A549 (cell line): Measurements from ENCODE around the gene UGT1A5. TPM values are rescaled to one million over a fixed set of nuclear protein-coding genes. Genes with fewer than 3 reads are reported as not detected.

Source experiments
- ATAC-seq, 2 experiments: fragments of 200-7000 bp in 1 of 2; fragments of >200 bp in 1 of 2; cut with Nextera tagmentation in 1 of 2; cut with Tn5 transposase in 1 of 2; 3 replicates each; pipeline versions ENCODE4 v1.8.0 to v1.9.1; 2018 to 2020; ENCODE audit warnings: mild to moderate bottlenecking in 1 of 2, moderate library complexity in 1 of 2
- CTCF ChIA-PET: fragments of 300-600 bp; sonication (Branson Sonifier 250); formaldehyde crosslinking; extraction: SDS; loops from one replicate; lab custom pipeline; 2021; ENCODE audit warnings: antibody characterized with exemption, inconsistent platforms; lab: Yijun Ruan, JAX
- POLR2A ChIA-PET: fragments of 350-600 bp; formaldehyde crosslinking; extraction: SDS; loops from one replicate; lab custom pipeline; 2021; ENCODE audit warnings: antibody characterized with exemption, inconsistent platforms; lab: Yijun Ruan, JAX
- DNase-seq, 2 experiments: peaks; one replicate each; pipeline versions ENCODE4 v3.0.0 to v3.0.0-alpha.2; 2011 to 2016; ENCODE audit warnings: low read depth in 1 of 2, low spot score in 1 of 2
- FAIRE-seq: peaks from 2 replicates; lab custom pipeline; 2011; peaks lifted over from hg19 to GRCh38; lab: Jason Lieb, UNC
- H3K27ac ChIP-seq, 2 experiments: fragments of >200 bp; sonication (Bioruptor Twin); formaldehyde crosslinking; 3 replicates each; pipeline ENCODE4 v1.5.1; 2016 to 2017
- H3K4me1 ChIP-seq: fragments of >200 bp; sonication (Bioruptor Twin); formaldehyde crosslinking; 3 replicates; pipeline ENCODE4 v1.6.1; 2016
- H3K4me2 ChIP-seq: fragments of >200 bp; sonication (Bioruptor Twin); formaldehyde crosslinking; 3 replicates; pipeline ENCODE4 v1.6.1; 2016
- H3K4me3 ChIP-seq: fragments of >200 bp; sonication (Bioruptor Twin); formaldehyde crosslinking; 3 replicates; pipeline ENCODE4 v1.5.1; 2016
- H3K9me3 ChIP-seq: fragments of >200 bp; sonication (Bioruptor Twin); formaldehyde crosslinking; 3 replicates; pipeline ENCODE4 v1.6.1; 2016
- CBX2 ChIP-seq: fragments of 200-600 bp; sonication (generic); IDR thresholded peaks from 2 replicates; pipeline ENCODE4 v1.6.1; 2016; ENCODE audit warnings: low read depth, mild to moderate bottlenecking, borderline replicate concordance
- EP300 ChIP-seq, 2 experiments: fragments of >200 bp; sonication (Bioruptor Twin); formaldehyde crosslinking; IDR thresholded peaks; 2 replicates in 1 of 2; 3 replicates in 1 of 2; pipeline ENCODE4 v1.6.1; 2016 to 2017
- ESRRA ChIP-seq: fragments of 150-350 bp; IDR thresholded peaks from 2 replicates; pipeline ENCODE4 v1.6.1; 2014; ENCODE audit warnings: mild to moderate bottlenecking, low read length, borderline replicate concordance
- HOXB5 ChIP-seq: fragments of 250-450 bp; sonication (Bioruptor Pico); IDR thresholded peaks from 2 replicates; pipeline ENCODE4 v1.5.0; 2020; ENCODE audit warnings: mild to moderate bottlenecking, moderate library complexity
- KDM5A ChIP-seq: fragments of 200-600 bp; sonication (generic); IDR thresholded peaks from 2 replicates; pipeline ENCODE4 v1.6.1; 2016; ENCODE audit warnings: antibody characterized with exemption, mild to moderate bottlenecking
- MAFK ChIP-seq: fragments of 450-650 bp; IDR thresholded peaks from 2 replicates; pipeline ENCODE4 v1.6.1; 2014; ENCODE audit not compliant: partially characterized antibody
- NFE2L2 ChIP-seq: fragments of 150-350 bp; conservative IDR thresholded peaks from 2 replicates; pipeline ENCODE4 v1.6.1; 2014; ENCODE audit warnings: low read length
- PHF8 ChIP-seq: fragments of 200-600 bp; sonication (generic); IDR thresholded peaks from 2 replicates; pipeline ENCODE4 v1.6.1; 2016; ENCODE audit warnings: low read depth, mild to moderate bottlenecking, antibody characterized with exemption, moderate library complexity, borderline replicate concordance
- POLR2AphosphoS2 ChIP-seq: conservative IDR thresholded peaks from 2 replicates; pipeline ENCODE4 v1.6.1; 2012; ENCODE audit warnings: low read length, improper control_type of control experiment, inconsistent platforms
- RCOR1 ChIP-seq: fragments of 150-350 bp; IDR thresholded peaks from 2 replicates; pipeline ENCODE4 v1.6.1; 2014; ENCODE audit warnings: antibody characterized with exemption, low read length, low read depth
- SREBF2 ChIP-seq: fragments of 450-650 bp; IDR thresholded peaks from 2 replicates; pipeline ENCODE4 v1.6.1; 2014; ENCODE audit warnings: mild to moderate bottlenecking, moderate library complexity
- TFCP2L1 ChIP-seq: fragments of 250-450 bp; sonication (Bioruptor Pico); IDR thresholded peaks from 2 replicates; pipeline ENCODE4 v1.5.0; 2021; ENCODE audit warnings: mild to moderate bottlenecking
- ZSCAN20 ChIP-seq: fragments of 250-450 bp; sonication (Bioruptor Pico); IDR thresholded peaks from 2 replicates; pipeline ENCODE4 v1.8.0; 2022; ENCODE audit warnings: mild to moderate bottlenecking, moderate library complexity
- WGBS: methylation state at CpG from one replicate; pipeline ENCODE4 v1.1.6; 2017; ENCODE audit errors: missing lambda C conversion rate; 5-methylcytosine and 5-hydroxymethylcytosine counted together
- polyA plus RNA-seq, 4 experiments: library from polyadenylated mRNA; depleted of rRNA in 3 of 4; stranded (reverse); fragments of >200 nt; fragmentation: RNase III in 1 of 4; extraction: RNeasy Plus Mini Kit Qiagen cat#74134 plus additional on column Dnase treatment in 1 of 4; gene quantifications; 2 replicates in 3 of 4; 3 replicates in 1 of 4; pipeline ENCODE4 v1.2.3, GENCODE V29; 2011 to 2017
- TF ChIP-seq, protein P1 (sequence below): fragments of 200-600 bp; sonication (generic); IDR thresholded peaks from 2 replicates; pipeline ENCODE4 v1.6.1; 2016; ENCODE audit warnings: antibody characterized with exemption, mild to moderate bottlenecking, moderate library complexity
- TF ChIP-seq, protein P2 (sequence below): fragments of >200 bp; sonication (Bioruptor Twin); formaldehyde crosslinking; IDR thresholded peaks from 2 replicates; pipeline ENCODE4 v1.6.1; 2016

Gene UGT1A5
- polyA plus RNA-seq, 2 of the 4 experiments (the other 2 are of a cell fraction): 0.05 TPM; not detected in 1

DNA sequence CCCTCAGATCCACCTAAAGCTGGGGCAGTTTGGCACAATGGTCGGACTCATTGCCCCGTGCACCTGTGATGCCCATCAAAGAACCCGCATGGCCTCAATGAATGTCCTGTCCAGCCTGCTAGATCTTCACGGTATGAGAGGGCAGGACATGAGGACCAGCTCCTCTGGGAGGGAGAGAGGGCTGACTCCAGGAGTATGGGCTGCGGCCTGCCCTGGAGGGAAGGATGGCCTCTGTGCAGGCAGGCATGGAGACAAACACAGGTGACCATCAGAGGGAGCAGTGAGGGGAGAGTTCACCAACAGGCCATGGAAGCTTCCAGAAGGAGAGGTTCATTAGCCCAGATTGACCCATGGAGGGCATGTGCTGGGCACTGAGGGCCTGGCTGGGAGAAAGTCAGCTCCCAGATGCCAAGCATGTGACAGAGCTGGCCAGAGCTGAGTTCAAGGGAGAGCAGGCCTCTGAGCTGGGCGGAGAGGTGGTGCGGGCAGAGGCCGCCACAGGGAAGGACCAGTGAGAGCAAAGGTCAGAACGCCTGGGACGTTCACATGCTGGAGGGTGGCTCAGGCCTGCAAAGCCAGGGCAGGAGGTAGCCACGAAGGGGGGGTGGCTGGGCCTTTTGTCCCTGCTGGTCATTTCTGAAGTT is 105.4 kb downstream of the UGT1A5 start:
- 88% methylated on average over 11 of the region's 11 CpGs for WGBS
- FAIRE-seq (no peak), ATAC-seq (no peak), DNase-seq (no peak)
- CTCF ChIA-PET: interaction anchor here (1.1 to 1.2 kb wide), 2 partner anchors 14 to 15 kb away, joined by 3 read pairs; no protein-coding TSS in a partner anchor
- TF ChIP-seq NFE2L2 (no peak), POLR2AphosphoS2 (no peak), TFCP2L1 (CRISPR knock-in tag) (no peak), EP300 (IDR thresholded peaks at IDR 0.05) (no peak), ZSCAN20 (CRISPR knock-in tag) (no peak), MAFK (no peak), RCOR1 (no peak), CBX2 (no peak), HOXB5 (no peak), PHF8 (no peak)
- TF ChIP-seq, protein P1, sequence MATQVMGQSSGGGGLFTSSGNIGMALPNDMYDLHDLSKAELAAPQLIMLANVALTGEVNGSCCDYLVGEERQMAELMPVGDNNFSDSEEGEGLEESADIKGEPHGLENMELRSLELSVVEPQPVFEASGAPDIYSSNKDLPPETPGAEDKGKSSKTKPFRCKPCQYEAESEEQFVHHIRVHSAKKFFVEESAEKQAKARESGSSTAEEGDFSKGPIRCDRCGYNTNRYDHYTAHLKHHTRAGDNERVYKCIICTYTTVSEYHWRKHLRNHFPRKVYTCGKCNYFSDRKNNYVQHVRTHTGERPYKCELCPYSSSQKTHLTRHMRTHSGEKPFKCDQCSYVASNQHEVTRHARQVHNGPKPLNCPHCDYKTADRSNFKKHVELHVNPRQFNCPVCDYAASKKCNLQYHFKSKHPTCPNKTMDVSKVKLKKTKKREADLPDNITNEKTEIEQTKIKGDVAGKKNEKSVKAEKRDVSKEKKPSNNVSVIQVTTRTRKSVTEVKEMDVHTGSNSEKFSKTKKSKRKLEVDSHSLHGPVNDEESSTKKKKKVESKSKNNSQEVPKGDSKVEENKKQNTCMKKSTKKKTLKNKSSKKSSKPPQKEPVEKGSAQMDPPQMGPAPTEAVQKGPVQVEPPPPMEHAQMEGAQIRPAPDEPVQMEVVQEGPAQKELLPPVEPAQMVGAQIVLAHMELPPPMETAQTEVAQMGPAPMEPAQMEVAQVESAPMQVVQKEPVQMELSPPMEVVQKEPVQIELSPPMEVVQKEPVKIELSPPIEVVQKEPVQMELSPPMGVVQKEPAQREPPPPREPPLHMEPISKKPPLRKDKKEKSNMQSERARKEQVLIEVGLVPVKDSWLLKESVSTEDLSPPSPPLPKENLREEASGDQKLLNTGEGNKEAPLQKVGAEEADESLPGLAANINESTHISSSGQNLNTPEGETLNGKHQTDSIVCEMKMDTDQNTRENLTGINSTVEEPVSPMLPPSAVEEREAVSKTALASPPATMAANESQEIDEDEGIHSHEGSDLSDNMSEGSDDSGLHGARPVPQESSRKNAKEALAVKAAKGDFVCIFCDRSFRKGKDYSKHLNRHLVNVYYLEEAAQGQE: no peak
- TF ChIP-seq, protein P2, sequence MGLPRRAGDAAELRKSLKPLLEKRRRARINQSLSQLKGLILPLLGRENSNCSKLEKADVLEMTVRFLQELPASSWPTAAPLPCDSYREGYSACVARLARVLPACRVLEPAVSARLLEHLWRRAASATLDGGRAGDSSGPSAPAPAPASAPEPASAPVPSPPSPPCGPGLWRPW: no peak
- Histone ChIP-seq H3K9me3 (no peaks in the 10 kb centered on the region), H3K4me1 (peaks cover 25% of the 10 kb centered on the region), H3K4me2 (no peak overlapping the region), H3K27ac (peak overlapping the region; percentile 51 to 81; a peak in 5 of 6 replicates), H3K4me3 (no peak overlapping the region)
- POLR2A ChIA-PET: no interaction called here

DNA sequence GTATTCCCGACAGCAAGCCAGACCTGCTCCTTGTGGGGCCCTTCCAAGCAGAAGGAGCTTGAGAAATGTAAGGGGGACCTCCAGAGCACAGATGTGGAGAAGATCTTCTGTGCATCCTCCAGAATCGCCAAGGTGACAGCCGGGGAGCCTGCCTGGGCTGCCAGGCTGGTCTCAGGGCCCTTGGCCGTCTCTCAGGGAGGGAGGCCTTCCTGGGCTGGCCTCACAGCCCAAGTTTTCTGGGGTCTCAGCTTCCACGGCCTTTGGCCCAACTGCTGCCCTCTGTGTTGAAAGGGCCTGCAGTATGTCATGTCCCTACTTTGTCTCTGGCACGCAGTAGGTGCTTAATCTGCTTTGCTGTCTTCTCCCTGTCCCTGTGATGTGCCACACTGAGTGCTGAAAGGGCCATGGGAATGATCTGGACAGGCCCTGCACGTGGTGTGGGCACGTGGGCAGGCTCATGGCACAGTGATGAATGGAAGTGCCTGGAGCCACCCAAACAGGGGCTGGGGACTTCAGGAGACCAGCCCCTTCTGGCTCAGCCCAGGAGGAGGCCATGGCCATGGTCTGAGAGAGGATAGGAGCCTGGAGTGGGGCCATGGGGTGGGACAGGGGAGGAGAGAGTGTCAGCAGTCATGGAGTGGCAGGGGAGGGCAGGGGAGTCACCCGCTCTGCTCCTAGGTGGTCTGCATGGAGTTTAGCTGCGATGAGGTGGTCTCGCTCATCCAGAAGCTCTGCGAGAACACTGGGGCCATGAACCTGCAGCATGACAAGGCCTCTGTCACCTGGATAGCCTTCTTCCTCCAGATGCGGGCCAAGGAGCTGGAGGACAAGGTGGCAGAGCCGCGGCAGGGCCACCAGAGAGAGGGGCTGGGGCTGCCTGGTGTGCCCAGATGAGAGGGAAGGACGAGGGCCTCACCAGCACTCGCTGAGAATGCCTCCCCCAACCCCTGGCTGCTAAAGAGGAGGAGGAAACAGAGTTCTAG is 106.2 kb downstream of the UGT1A5 start:
- WGBS: 79% methylated on average over 14 of the region's 17 CpGs
- no peak overlapping the region for H3K4me2 ChIP-seq
- TF ChIP-seq ESRRA: no peak
- no peak for TF ChIP-seq MAFK
- TF ChIP-seq KDM5A: no peak
- TF ChIP-seq SREBF2: no peak
- FAIRE-seq (no peak), DNase-seq (no peak), ATAC-seq (no peak)
- H3K4me3 ChIP-seq: no peak overlapping the region
- H3K27ac ChIP-seq: peak overlapping the region in 1 of 2 experiments; percentile 81; a peak in 4 of 6 replicates
- peaks cover 33% of the 10 kb centered on the region for H3K4me1 ChIP-seq
- no peaks in the 10 kb centered on the region for H3K9me3 ChIP-seq
- ChIA-PET POLR2A (no interaction called here), CTCF (interaction anchor here (1.2 kb wide), 1 partner anchor 13 kb away, joined by 3 read pairs; no protein-coding TSS in a partner anchor)
